Heart left ventricle (tissue), 16 donors: ENCODE measurements around the gene RFX3. TPM values are rescaled to one million over a fixed set of nuclear protein-coding genes. Genes with fewer than 3 reads are reported as not detected.

ENCODE experiments used
- ATAC-seq, 4 donors: fragments of 200-7000 bp; cut with Tn5 transposase; one replicate each; pipeline ENCODE4 v1.9.1; 2020 to 2022; ENCODE audit warnings: moderate library complexity in 4 of 4, mild to moderate bottlenecking in 3 of 4, moderate number of reproducible peaks in 1 of 4
- DNase-seq, 5 donors: peaks; one replicate each; pipeline ENCODE4 v3.0.0-alpha.2; 2020
- H3K27ac ChIP-seq, 12 donors: fragments of 200-600 bp; sonication (generic) in 4 of 12; one replicate each; pipeline versions ENCODE4 v1.5.0 to v1.8.0; 2016 to 2022; ENCODE audit warnings: mild to moderate bottlenecking in 2 of 12
- H3K27me3 ChIP-seq, 9 donors: fragments of 200-600 bp; sonication (generic) in 2 of 9; one replicate each; pipeline versions ENCODE4 v1.5.1 to v1.8.0; 2016 to 2022; ENCODE audit warnings: mild to moderate bottlenecking in 3 of 9
- H3K36me3 ChIP-seq, 9 donors: fragments of 200-600 bp; sonication (generic) in 2 of 9; one replicate each; pipeline versions ENCODE4 v1.5.0 to v1.8.0; 2018 to 2022; ENCODE audit warnings: mild to moderate bottlenecking in 2 of 9
- H3K4me1 ChIP-seq, 12 donors: fragments of 200-600 bp; sonication (generic) in 4 of 12; one replicate each; pipeline versions ENCODE4 v1.5.0 to v1.8.0; 2016 to 2022; ENCODE audit warnings: mild to moderate bottlenecking in 3 of 12
- H3K4me3 ChIP-seq, 12 donors: fragments of 200-600 bp; sonication (generic) in 4 of 12; one replicate each; pipeline versions ENCODE4 v1.5.0 to v1.8.0; 2017 to 2022; ENCODE audit warnings: mild to moderate bottlenecking in 9 of 12, moderate library complexity in 4 of 12
- H3K9me3 ChIP-seq, 12 donors: fragments of 200-600 bp; sonication (generic) in 4 of 12; one replicate each; pipeline versions ENCODE4 v1.5.0 to v1.8.0; 2016 to 2022; ENCODE audit warnings: mild to moderate bottlenecking in 1 of 12
- CTCF ChIP-seq, 12 donors: fragments of 200-600 bp; sonication (generic) in 4 of 12; IDR thresholded peaks; one replicate each; pipeline versions ENCODE4 v1.5.0 to v1.8.0; 2018 to 2022; ENCODE audit warnings: antibody characterized with exemption in 12 of 12, mild to moderate bottlenecking in 5 of 12
- POLR2A ChIP-seq, 2 donors: fragments of 450-650 bp; IDR thresholded peaks; one replicate each; pipeline ENCODE4 v1.6.1; 2017; ENCODE audit warnings: antibody characterized with exemption in 2 of 2, mild to moderate bottlenecking in 2 of 2, moderate library complexity in 2 of 2
- WGBS, 4 donors: extraction: QIAGEN DNeasy Blood & Tissue Kit in 2 of 4; methylation state at CpG; one replicate each; pipeline versions ENCODE4 v1.1.5 to v1.1.7; 2013 to 2018; 5-methylcytosine and 5-hydroxymethylcytosine counted together
- intact Hi-C, 10 donors: fragments of 100-400 bp; cut with DNase I; formaldehyde crosslinking; loops; one replicate each; pipeline versions ENCODE4 v1.11.1 to v1.14.2; 2022
- polyA plus RNA-seq, 2 donors: library from polyadenylated mRNA; stranded (reverse); fragments of 200-250 nt; gene quantifications; one replicate each; pipeline ENCODE4 v1.2.3, GENCODE V29; 2013
- total RNA-seq, 9 donors: library from RNA; depleted of rRNA in 2 of 9; stranded (reverse); fragments of >200 nt in 2 of 9; fragmentation: NEBNext Ultra II Directional in 3 of 9; extraction: Animal tissue kit (Norgen Biotek cat#: 25700) in 3 of 9; gene quantifications; one replicate each; pipeline versions ENCODE4 v1.1.0 to v1.2.4, GENCODE V29; 2016 to 2023
- donor health status: ischemic (EF 13 %, LVEDD 7.1; RV severe dilation, severe dysfunction).
- donor health status: healthy with polysubstance abuse.
- donor health status: DM: no; HTN: yes; CAD: no.
- donor health status: DM: no; HTN: no; CAD: no.
- donor health status: ischemic (EF 25% LVEDD 6.9; RV normal size, moderate dysfunction).
- donor health status: ischemic (EF 25% LVEDD 5.7; RV mildly dilated, moderate dysfunction).
- donor health status: healthy.
- donor health status: DM: yes; HTN: yes; CAD: no.
- donor health status: ischemic (EF 35%, LVEDD 5.7; RV mildly dilated, moderate dysfunction).
- donor health status: nonischemic (EF 11% LVEDD 7.7; RV severe dilation, severe dysfunction).
- donor health status: DM: yes; HTN: yes; CAD: no.
- donor health status: PGD.
- donor health status: ischemic (EF 29% LVEDD 5.4; RV normal size, mild dysfunction).
- donor health status: nonischemic (EF 23%, LVEDD 6.1; RV moderate dilation, normal function).

The RFX3 gene
- total and polyA plus RNA-seq, 11 donors = 0.80 to 8.3 (median 2.9) TPM

- no peak for DNase-seq
- no peak for ATAC-seq
- H3K27me3 ChIP-seq = no peaks in the 10 kb centered on the region
- TF ChIP-seq CTCF (IDR thresholded peaks at IDR 0.05) (no peak), POLR2A (IDR thresholded peaks at IDR 0.05) (no peak)
- peaks cover 0 to 33% (median 0%) of the 10 kb centered on the region in 12 donors for H3K4me1 ChIP-seq
- no peak overlapping the region for H3K27ac ChIP-seq
- H3K9me3 ChIP-seq = peaks cover 0 to 18% (median 10%) of the 10 kb centered on the region in 12 donors
- 88 to 90% (median 89%) methylated on average over 3 of the region's 3 CpGs for WGBS, 4 donors
- no peak overlapping the region for H3K4me3 ChIP-seq
- peaks cover 0 to 14% (median 0%) of the 10 kb centered on the region in 9 donors for H3K36me3 ChIP-seq
- intact Hi-C loops = no loop called here
Observed at GRCh38 chr9:3480353-3480655, 45.5 kb downstream of the RFX3 start.

- Histone ChIP-seq H3K9me3 (peaks cover 0 to 18% (median 10%) of the 10 kb centered on the region in 12 donors), H3K27ac (peak overlapping the region in 2 of 12 donors; percentile 10 to 22), H3K4me1 (peaks cover 0 to 36% (median 0%) of the 10 kb centered on the region in 12 donors), H3K4me3 (no peak overlapping the region), H3K27me3 (no peaks in the 10 kb centered on the region), H3K36me3 (peaks cover 0 to 14% (median 0%) of the 10 kb centered on the region in 9 donors)
- WGBS, 4 donors = 83 to 94% (median 89%) methylated on average over 7 of the region's 7 CpGs
- ATAC-seq (no peak), DNase-seq (no peak)
- TF ChIP-seq POLR2A (IDR thresholded peaks at IDR 0.05) = no peak
- TF ChIP-seq CTCF (IDR thresholded peaks at IDR 0.05) = no peak
- intact Hi-C loops = loop anchor here in 3 of 10 donors (5.0 to 10.0 kb wide), 3 partner anchors 45 to 875 kb away; partner anchors contain the start of gene RFX3 (in 2 of the 3)
Observed at GRCh38 chr9:3479514-3480352, 46.1 kb downstream of the RFX3 start.

GRCh38 chr9:3478549-3478953 is 47.2 kb downstream of the RFX3 start:
- Histone ChIP-seq H3K9me3 (peaks cover 0 to 18% (median 10%) of the 10 kb centered on the region in 12 donors), H3K4me1 (peaks cover 0 to 39% (median 0%) of the 10 kb centered on the region in 12 donors), H3K27ac (peak overlapping the region in 6 of 12 donors; percentile 5 to 28 (median 17)), H3K27me3 (no peaks in the 10 kb centered on the region), H3K4me3 (no peak overlapping the region), H3K36me3 (peaks cover 0 to 5% (median 0%) of the 10 kb centered on the region in 9 donors)
- intact Hi-C loops = loop anchor here in 3 of 10 donors (5.0 to 10.0 kb wide), 3 partner anchors 46 to 876 kb away; partner anchors contain the start of gene RFX3 (in 2 of the 3)
- DNase-seq (no peak), ATAC-seq (peak in 1 of 4 donors; percentile 74)
- no peak for TF ChIP-seq POLR2A (IDR thresholded peaks at IDR 0.05)
- no peak for TF ChIP-seq CTCF (IDR thresholded peaks at IDR 0.05)
- 56 to 65% (median 63%) methylated on average over 1 of the region's 1 CpG for WGBS, 4 donors

- Histone ChIP-seq H3K4me1 (peaks cover 0 to 42% (median 0%) of the 10 kb centered on the region in 12 donors), H3K27ac (peak overlapping the region in 1 of 12 donors; percentile 74), H3K9me3 (peaks cover 0 to 18% (median 10%) of the 10 kb centered on the region in 12 donors), H3K27me3 (no peaks in the 10 kb centered on the region), H3K36me3 (no peaks in the 10 kb centered on the region), H3K4me3 (peak overlapping the region in 1 of 12 donors; percentile 6)
- TF ChIP-seq CTCF (IDR thresholded peaks at IDR 0.05) (no peak), POLR2A (IDR thresholded peaks at IDR 0.05) (no peak)
- WGBS, 4 donors = 73 to 86% (median 78%) methylated on average over 4 of the region's 4 CpGs
- intact Hi-C loops = loop anchor here in 3 of 10 donors (5.0 to 10.0 kb wide), 3 partner anchors 47 to 877 kb away; partner anchors contain the start of gene RFX3 (in 2 of the 3)
- no peak for ATAC-seq
- no peak for DNase-seq
Observed at GRCh38 chr9:3477236-3477834, 48.5 kb downstream of the RFX3 start.
